Measurements from ENCODE around the gene ATP2B2.

Gene ATP2B2

DNA sequence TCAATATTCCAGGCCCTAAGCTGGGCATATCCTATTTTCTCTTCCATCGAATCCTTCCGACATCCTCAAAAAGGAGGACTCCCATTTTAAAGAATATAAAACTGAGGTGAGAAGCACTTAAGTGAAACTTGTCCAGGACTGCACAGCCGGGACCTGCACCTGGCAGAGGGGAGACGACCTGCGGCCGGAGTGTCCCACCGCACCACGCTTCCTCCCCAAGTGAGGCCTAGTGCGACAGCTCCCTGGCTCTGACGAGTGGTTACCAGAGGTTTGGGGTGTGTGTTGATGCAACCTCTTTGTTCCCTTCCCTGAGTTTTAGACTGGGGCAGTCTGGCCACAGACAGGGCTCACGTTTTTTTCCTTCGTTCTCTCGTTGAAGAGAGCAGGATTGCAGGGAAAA is 24.9 kb upstream of the ATP2B2 start:
- H3K9ac ChIP-seq (ENCODE audit: low read length in 2 of 2): no peak overlapping the region
- H3K9me3 ChIP-seq (ENCODE audit: control insufficient read depth in 2 of 2, low read length in 2 of 2): no peaks in the 10 kb centered on the region
- H3K27ac ChIP-seq (ENCODE audit: low read length): no peak overlapping the region
- no peaks in the 10 kb centered on the region for H3K4me1 ChIP-seq (ENCODE audit: control insufficient read depth, insufficient read depth, low read length)
- H3K27me3 ChIP-seq (ENCODE audit: control insufficient read depth in 1 of 2, insufficient read depth in 2 of 2, low read length in 2 of 2): no peaks in the 10 kb centered on the region
- no peaks in the 10 kb centered on the region for H3K36me3 ChIP-seq (ENCODE audit: control insufficient read depth in 2 of 2, insufficient read depth in 2 of 2, low read length in 2 of 2)
- H3K4me3 ChIP-seq (ENCODE audit: low read length in 2 of 2): no peak overlapping the region

DNA sequence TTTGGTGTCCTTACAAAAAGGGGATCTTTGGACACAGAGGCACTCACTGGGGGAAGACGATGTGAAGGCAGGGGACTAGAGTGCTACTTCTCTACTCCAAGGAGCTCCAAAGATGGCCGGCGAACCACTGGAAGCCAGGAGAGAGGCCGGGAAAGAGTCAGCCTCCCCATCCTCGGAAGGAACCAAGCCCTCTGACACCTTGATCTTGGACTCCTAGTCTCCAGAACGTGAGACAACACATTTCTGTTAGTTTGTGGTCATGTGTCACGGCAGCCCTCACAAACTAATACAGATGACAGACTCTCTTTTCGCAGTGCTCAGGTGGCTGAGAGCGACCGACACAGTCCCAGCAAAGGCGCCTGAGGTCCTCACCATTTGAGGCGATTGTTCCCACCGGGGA is 24.4 kb upstream of the ATP2B2 start:
- Histone ChIP-seq H3K27ac (ENCODE audit: low read length) (no peak overlapping the region), H3K4me1 (ENCODE audit: control insufficient read depth, insufficient read depth, low read length) (no peaks in the 10 kb centered on the region), H3K9ac (ENCODE audit: low read length in 2 of 2) (no peak overlapping the region), H3K27me3 (ENCODE audit: control insufficient read depth in 1 of 2, insufficient read depth in 2 of 2, low read length in 2 of 2) (peaks cover 0 to under 1% of the 10 kb centered on the region in 2 donors), H3K9me3 (ENCODE audit: control insufficient read depth in 2 of 2, low read length in 2 of 2) (no peaks in the 10 kb centered on the region), H3K4me3 (ENCODE audit: low read length in 2 of 2) (no peak overlapping the region), H3K36me3 (ENCODE audit: control insufficient read depth in 2 of 2, insufficient read depth in 2 of 2, low read length in 2 of 2) (no peaks in the 10 kb centered on the region)

DNA sequence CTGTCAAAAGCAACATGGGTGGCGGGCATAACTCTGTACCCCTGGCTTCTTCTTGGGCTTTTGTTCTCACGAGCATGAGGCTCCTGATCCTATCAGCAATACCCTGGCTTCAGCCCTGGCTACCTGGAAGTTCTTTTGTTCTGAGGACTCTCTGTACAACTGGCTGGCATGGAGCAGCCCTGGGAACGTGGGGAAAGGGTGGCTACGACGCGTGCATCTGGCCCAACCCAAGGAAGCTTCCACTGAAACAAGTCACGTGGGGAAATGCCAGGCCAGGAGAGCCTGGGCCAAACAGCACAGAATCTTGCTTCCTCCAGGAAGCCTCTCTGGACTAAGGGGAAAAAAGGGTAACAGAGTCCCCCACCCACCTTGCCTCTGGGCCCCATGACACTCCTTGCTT is 22.7 kb upstream of the ATP2B2 start:
- Histone ChIP-seq H3K9me3 (ENCODE audit: control insufficient read depth in 2 of 2, low read length in 2 of 2) (no peaks in the 10 kb centered on the region), H3K9ac (ENCODE audit: low read length in 2 of 2) (no peak overlapping the region), H3K4me1 (ENCODE audit: control insufficient read depth, insufficient read depth, low read length) (no peaks in the 10 kb centered on the region), H3K36me3 (ENCODE audit: control insufficient read depth in 2 of 2, insufficient read depth in 2 of 2, low read length in 2 of 2) (no peaks in the 10 kb centered on the region), H3K4me3 (ENCODE audit: low read length in 2 of 2) (no peak overlapping the region), H3K27me3 (ENCODE audit: control insufficient read depth in 1 of 2, insufficient read depth in 2 of 2, low read length in 2 of 2) (peaks cover 0 to 4% of the 10 kb centered on the region in 2 donors), H3K27ac (ENCODE audit: low read length) (no peak overlapping the region)

DNA sequence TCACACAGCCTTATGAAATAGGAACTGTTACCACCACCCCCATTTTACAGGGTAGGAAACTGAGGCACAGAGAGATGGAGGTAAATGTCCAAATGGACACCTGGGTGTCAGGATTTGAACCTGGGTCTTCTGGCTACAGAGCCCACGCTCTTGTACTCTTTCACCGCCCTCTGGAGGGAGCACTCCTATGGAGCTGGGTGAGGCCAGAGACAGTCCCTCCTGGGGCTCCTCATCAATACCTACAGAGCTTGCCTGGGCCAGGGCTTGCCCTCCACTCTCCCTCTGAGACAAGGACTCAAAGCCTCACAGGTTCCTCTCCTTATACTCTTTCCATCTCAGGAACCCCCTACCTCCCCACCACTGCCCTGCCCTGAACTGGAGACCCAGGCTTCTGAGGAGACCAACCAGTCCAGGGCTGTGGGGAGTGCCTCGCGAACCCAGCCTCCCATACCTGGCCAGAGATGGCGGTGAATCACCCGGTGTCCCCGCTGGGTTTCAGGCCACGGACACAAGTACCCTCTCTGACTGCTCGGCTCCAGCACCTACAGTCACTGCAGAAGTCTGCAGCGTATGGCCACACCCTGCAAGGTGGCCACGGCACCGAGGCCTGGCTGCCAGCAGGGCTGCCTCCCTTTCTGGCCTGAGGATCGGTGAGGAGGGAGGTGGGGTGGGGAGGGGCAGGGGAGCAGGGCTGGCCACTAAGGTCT is 22.1 kb upstream of the ATP2B2 start:
- Histone ChIP-seq H3K9me3 (ENCODE audit: control insufficient read depth in 2 of 2, low read length in 2 of 2) (no peaks in the 10 kb centered on the region), H3K27me3 (ENCODE audit: control insufficient read depth in 1 of 2, insufficient read depth in 2 of 2, low read length in 2 of 2) (peaks cover 0 to 4% of the 10 kb centered on the region in 2 donors), H3K4me3 (ENCODE audit: low read length in 2 of 2) (no peak overlapping the region), H3K27ac (ENCODE audit: low read length) (no peak overlapping the region), H3K4me1 (ENCODE audit: control insufficient read depth, insufficient read depth, low read length) (no peaks in the 10 kb centered on the region), H3K36me3 (ENCODE audit: control insufficient read depth in 2 of 2, insufficient read depth in 2 of 2, low read length in 2 of 2) (no peaks in the 10 kb centered on the region), H3K9ac (ENCODE audit: low read length in 2 of 2) (no peak overlapping the region)

DNA sequence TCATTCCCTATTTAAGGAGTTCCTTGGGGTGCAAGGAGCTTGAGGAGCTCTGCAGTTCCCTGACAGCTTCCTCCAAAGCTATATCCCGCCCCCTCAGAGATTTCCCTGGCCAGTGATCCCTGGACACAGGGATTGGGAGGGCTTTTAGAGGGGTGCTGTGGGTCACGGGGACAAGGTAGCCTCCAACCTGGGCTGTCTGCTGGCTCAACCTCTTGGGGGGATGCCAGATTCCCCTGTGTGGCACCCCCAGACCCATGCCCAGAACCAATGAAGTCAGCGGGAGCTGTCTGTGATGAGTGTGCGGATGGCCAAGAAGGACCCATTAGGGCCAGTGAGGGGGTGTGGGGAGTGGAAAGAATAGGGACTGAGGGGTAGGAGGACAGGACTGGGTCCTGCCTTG is 21.0 kb upstream of the ATP2B2 start:
- Histone ChIP-seq H3K27ac (ENCODE audit: low read length) (no peak overlapping the region), H3K4me1 (ENCODE audit: control insufficient read depth, insufficient read depth, low read length) (no peaks in the 10 kb centered on the region), H3K9ac (ENCODE audit: low read length in 2 of 2) (no peak overlapping the region), H3K36me3 (ENCODE audit: control insufficient read depth in 2 of 2, insufficient read depth in 2 of 2, low read length in 2 of 2) (no peaks in the 10 kb centered on the region), H3K9me3 (ENCODE audit: control insufficient read depth in 2 of 2, low read length in 2 of 2) (no peaks in the 10 kb centered on the region), H3K27me3 (ENCODE audit: control insufficient read depth in 1 of 2, insufficient read depth in 2 of 2, low read length in 2 of 2) (peaks cover 0 to 6% of the 10 kb centered on the region in 2 donors), H3K4me3 (ENCODE audit: low read length in 2 of 2) (no peak overlapping the region)

DNA sequence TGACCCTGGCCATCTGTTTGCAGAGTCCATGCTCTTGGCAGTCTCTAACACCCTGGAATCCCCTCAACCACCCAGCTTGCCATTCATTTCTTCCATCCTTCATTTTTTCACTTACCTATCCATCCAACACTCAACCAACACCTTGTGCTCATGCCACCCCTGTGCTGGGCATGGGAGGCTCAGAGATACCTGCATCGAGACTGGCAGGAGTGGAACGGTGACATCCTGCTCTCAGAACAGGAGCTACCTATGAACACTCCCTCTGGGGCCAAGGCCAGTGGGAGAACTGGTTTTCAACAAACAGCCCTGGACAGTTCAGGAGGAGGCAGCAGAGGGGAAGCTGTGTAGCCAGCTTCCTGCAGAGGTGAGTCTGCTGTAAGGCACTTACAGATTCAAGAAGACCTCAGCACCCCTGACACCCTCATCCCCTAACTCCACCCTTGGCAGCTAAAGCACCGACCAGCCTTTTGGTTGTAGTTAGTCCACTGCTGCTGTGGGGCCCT is 19.5 kb upstream of the ATP2B2 start:
- Histone ChIP-seq H3K27me3 (ENCODE audit: control insufficient read depth in 1 of 2, insufficient read depth in 2 of 2, low read length in 2 of 2) (peaks cover 0 to 6% of the 10 kb centered on the region in 2 donors), H3K9ac (ENCODE audit: low read length in 2 of 2) (no peak overlapping the region), H3K4me1 (ENCODE audit: control insufficient read depth, insufficient read depth, low read length) (no peaks in the 10 kb centered on the region), H3K9me3 (ENCODE audit: control insufficient read depth in 2 of 2, low read length in 2 of 2) (no peaks in the 10 kb centered on the region), H3K4me3 (ENCODE audit: low read length in 2 of 2) (no peak overlapping the region), H3K36me3 (ENCODE audit: control insufficient read depth in 2 of 2, insufficient read depth in 2 of 2, low read length in 2 of 2) (no peaks in the 10 kb centered on the region), H3K27ac (ENCODE audit: low read length) (no peak overlapping the region)

DNA sequence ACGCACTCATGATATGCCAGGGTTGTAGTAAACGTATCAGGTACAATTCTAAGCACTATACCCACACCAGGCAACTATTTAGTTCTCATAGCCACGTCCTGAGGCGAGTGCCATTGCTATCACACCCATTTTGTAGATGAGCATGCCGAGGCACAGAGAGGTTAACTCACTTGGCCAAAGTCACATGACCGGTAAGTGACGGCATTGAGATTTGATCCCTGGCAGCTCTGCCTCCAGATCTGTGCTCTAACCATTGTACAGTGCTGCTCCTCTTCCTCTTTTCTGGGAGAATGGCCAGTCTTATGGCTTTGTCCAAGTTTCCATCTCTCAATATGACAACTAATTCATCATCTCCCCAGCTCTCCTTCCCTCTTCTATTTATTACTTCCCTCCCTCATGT is 18.9 kb upstream of the ATP2B2 start:
- peaks cover 0 to 6% of the 10 kb centered on the region in 2 donors for H3K27me3 ChIP-seq (ENCODE audit: control insufficient read depth in 1 of 2, insufficient read depth in 2 of 2, low read length in 2 of 2)
- no peaks in the 10 kb centered on the region for H3K9me3 ChIP-seq (ENCODE audit: control insufficient read depth in 2 of 2, low read length in 2 of 2)
- no peak overlapping the region for H3K9ac ChIP-seq (ENCODE audit: low read length in 2 of 2)
- H3K27ac ChIP-seq (ENCODE audit: low read length): no peak overlapping the region
- no peaks in the 10 kb centered on the region for H3K36me3 ChIP-seq (ENCODE audit: control insufficient read depth in 2 of 2, insufficient read depth in 2 of 2, low read length in 2 of 2)
- no peaks in the 10 kb centered on the region for H3K4me1 ChIP-seq (ENCODE audit: control insufficient read depth, insufficient read depth, low read length)
- H3K4me3 ChIP-seq (ENCODE audit: low read length in 2 of 2): no peak overlapping the region

DNA sequence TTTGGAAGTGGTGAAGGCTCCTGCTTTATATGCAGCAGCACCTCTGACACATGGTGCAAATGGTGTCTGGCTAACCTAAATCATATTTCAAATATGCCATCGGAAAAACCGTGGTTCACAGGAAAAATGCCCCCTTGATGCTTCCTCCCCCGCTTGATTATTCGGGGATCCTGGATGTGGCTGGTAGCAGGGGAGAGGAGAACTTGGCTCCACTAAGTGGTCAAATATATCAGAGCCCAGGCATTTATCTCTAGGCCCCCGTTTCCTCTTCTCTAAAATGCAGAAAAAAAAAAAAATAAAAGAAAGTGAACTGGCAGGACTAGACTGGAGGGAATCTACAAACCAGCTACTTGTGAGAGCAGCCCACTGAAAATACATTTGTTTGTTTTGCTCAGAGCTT is 18.2 kb upstream of the ATP2B2 start:
- Histone ChIP-seq H3K36me3 (ENCODE audit: control insufficient read depth in 2 of 2, insufficient read depth in 2 of 2, low read length in 2 of 2) (no peaks in the 10 kb centered on the region), H3K27ac (ENCODE audit: low read length) (no peak overlapping the region), H3K4me1 (ENCODE audit: control insufficient read depth, insufficient read depth, low read length) (no peaks in the 10 kb centered on the region), H3K4me3 (ENCODE audit: low read length in 2 of 2) (no peak overlapping the region), H3K9me3 (ENCODE audit: control insufficient read depth in 2 of 2, low read length in 2 of 2) (no peaks in the 10 kb centered on the region), H3K27me3 (ENCODE audit: control insufficient read depth in 1 of 2, insufficient read depth in 2 of 2, low read length in 2 of 2) (peaks cover 0 to 6% of the 10 kb centered on the region in 2 donors), H3K9ac (ENCODE audit: low read length in 2 of 2) (no peak overlapping the region)

DNA sequence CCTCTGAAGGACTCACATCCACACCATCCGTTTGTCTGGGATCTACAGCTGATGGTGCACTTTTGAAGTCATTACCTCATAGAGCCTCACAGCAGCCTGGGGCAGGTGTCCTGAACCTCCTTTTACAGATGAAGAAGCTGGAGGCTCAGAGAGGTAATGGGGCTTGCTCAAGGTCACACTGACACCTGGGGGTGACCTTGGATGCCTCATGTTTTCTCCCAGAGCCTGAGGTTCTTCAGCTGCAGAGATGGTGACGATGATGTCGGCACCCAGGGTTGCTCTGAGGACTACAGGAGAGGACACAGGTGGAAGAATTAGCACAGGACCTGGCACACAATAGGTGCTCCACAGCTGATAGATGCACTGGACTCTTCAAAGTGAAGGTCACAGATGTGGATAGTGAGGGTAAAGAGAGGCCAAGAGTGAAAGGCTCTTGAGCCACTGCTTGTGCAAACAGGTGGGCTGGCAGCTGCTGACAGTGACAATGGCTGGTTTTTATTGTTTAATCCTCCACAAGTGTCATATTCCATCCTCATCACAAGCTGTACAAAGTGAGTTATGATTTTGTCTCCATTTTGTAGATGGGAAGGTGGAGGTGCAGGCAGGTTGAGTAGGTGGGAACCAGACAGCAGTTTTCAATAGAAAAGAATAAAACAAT is 17.4 kb upstream of the ATP2B2 start:
- no peaks in the 10 kb centered on the region for H3K4me1 ChIP-seq (ENCODE audit: control insufficient read depth, insufficient read depth, low read length)
- no peak overlapping the region for H3K27ac ChIP-seq (ENCODE audit: low read length)
- H3K36me3 ChIP-seq (ENCODE audit: control insufficient read depth in 2 of 2, insufficient read depth in 2 of 2, low read length in 2 of 2): no peaks in the 10 kb centered on the region
- H3K9me3 ChIP-seq (ENCODE audit: control insufficient read depth in 2 of 2, low read length in 2 of 2): no peaks in the 10 kb centered on the region
- H3K9ac ChIP-seq (ENCODE audit: low read length in 2 of 2): no peak overlapping the region
- H3K4me3 ChIP-seq (ENCODE audit: low read length in 2 of 2): no peak overlapping the region
- H3K27me3 ChIP-seq (ENCODE audit: control insufficient read depth in 1 of 2, insufficient read depth in 2 of 2, low read length in 2 of 2): peaks cover 0 to 6% of the 10 kb centered on the region in 2 donors

DNA sequence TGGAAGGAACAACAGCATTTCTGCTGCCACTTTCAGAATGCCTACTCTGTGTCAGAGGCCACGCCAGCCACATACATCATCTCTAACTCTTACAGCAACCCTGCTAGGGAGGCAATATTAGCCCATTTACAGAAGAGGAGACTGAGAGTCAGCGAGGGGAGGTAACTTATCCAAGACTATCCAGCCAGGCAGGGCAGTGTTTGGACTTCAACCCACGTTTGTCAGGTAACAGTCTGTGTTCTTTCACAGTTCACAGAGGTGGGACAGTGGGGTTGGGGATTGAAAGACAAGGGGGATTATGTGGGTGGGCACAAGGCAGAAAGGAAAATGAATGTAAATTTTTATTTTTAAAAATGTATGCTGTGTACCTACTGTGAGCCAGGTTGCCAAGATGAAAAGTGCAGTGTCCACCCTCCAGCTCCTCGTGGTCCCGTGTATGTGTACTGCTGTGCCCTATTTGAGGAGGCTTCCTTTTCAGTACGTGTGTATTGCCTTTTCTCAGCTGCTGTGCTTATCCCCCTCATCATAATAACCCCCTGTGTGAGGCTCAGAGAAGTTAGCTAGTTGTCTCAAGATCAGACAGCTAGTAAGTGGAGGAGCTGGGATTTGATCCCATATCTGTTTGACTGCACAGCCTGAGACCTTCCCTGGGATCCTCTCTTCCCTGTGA is 16.5 kb upstream of the ATP2B2 start:
- no peak overlapping the region for H3K9ac ChIP-seq (ENCODE audit: low read length in 2 of 2)
- no peak overlapping the region for H3K27ac ChIP-seq (ENCODE audit: low read length)
- no peak overlapping the region for H3K4me3 ChIP-seq (ENCODE audit: low read length in 2 of 2)
- H3K9me3 ChIP-seq (ENCODE audit: control insufficient read depth in 2 of 2, low read length in 2 of 2): no peaks in the 10 kb centered on the region
- peaks cover 0 to 8% of the 10 kb centered on the region in 2 donors for H3K27me3 ChIP-seq (ENCODE audit: control insufficient read depth in 1 of 2, insufficient read depth in 2 of 2, low read length in 2 of 2)
- H3K36me3 ChIP-seq (ENCODE audit: control insufficient read depth in 2 of 2, insufficient read depth in 2 of 2, low read length in 2 of 2): no peaks in the 10 kb centered on the region
- no peaks in the 10 kb centered on the region for H3K4me1 ChIP-seq (ENCODE audit: control insufficient read depth, insufficient read depth, low read length)
